ENCODE results near the gene AGR2. TPM values are rescaled to one million over a fixed set of nuclear protein-coding genes. Genes with fewer than 3 reads are reported as not detected.
"Not testable (repeated sequence)": the region's sequence is repeated elsewhere in the genome, so short reads cannot be mapped to it uniquely, and the experiment has no call there.

Gene AGR2
- total and polyA plus RNA-seq, 2 of the 4 experiments (the other 2 are of a cell fraction): not detected

- H3K4me2 ChIP-seq (ENCODE audit: low read depth, low read length); H2BK120ac ChIP-seq (ENCODE audit: low read depth, low read length); H3K18ac ChIP-seq (ENCODE audit: low read depth, low read length); H3K14ac ChIP-seq (replicated peaks; ENCODE audit: low read depth, low read length); H4K8ac ChIP-seq (ENCODE audit: low read depth in 2 of 2, low read length in 2 of 2); H4K5ac ChIP-seq (ENCODE audit: low read depth, low read length); H3K23ac ChIP-seq (ENCODE audit: low read depth, low read length); H3K79me1 ChIP-seq (ENCODE audit: low read depth in 1 of 2, low read length in 2 of 2); H2BK15ac ChIP-seq (ENCODE audit: low read depth, low read length); intact Hi-C loops (cut with micrococcal nuclease); H2BK5ac ChIP-seq (ENCODE audit: low read depth, low read length, poor library complexity, severe bottlenecking); H4K91ac ChIP-seq (ENCODE audit: insufficient read depth, low read depth, low read length); H3K9me1 ChIP-seq (ENCODE audit: insufficient read depth, low read length); in situ Hi-C loops (cut with MboI; ENCODE audit: low sequenced_read_pairs); ATAC-seq (ENCODE audit: low read depth); H3K4me3 ChIP-seq (ENCODE audit: insufficient read depth, low read depth, low read length); H2AK5ac ChIP-seq (ENCODE audit: low read depth, low read length); H4K20me1 ChIP-seq (ENCODE audit: insufficient read depth, low read length); H3K27ac ChIP-seq (ENCODE audit: insufficient read depth, low read length); H3K36me3 ChIP-seq (ENCODE audit: control insufficient read depth, insufficient read depth, low read length); H3K9ac ChIP-seq (ENCODE audit: low read depth, low read length); H3K56ac ChIP-seq (ENCODE audit: extremely low read depth, insufficient read depth, low read length); H3K4me1 ChIP-seq (ENCODE audit: control insufficient read depth, insufficient read depth, low read length); dilution Hi-C loops (cut with HindIII; ENCODE audit: low sequenced_read_pairs, unreplicated experiment); BruUV-seq (replicated peaks); H2AFZ ChIP-seq (replicated peaks; ENCODE audit: low read length, poor library complexity); DNase-seq; POLR2A ChIA-PET (ENCODE audit: unreplicated experiment); H3K4ac ChIP-seq (ENCODE audit: low read depth, low read length); H3K27me3 ChIP-seq (ENCODE audit: control insufficient read depth, insufficient read depth, low read length); H2BK20ac ChIP-seq (ENCODE audit: low read depth, low read length); H3K9me3 ChIP-seq (ENCODE audit: control insufficient read depth, insufficient read depth, low read length); H2AK9ac ChIP-seq (replicated peaks; ENCODE audit: low read depth, low read length, poor library complexity): not testable (repeated sequence)
- CTCF ChIA-PET: interaction anchor here (0.7 to 1.1 kb wide), 3 partner anchors 10 to 93 kb away, joined by 3 read pairs; no protein-coding TSS in a partner anchor
- WGBS, 2 experiments (ENCODE audit: extremely low coverage in 2 of 2, insufficient read length in 1 of 2): 93% methylated on average over 5 of the region's 11 CpGs; no CpG with 5 or more reads in 1 of the 2 experiments
These were observed 48.4 kb upstream of the AGR2 start for GRCh38 chr7:16853189-16853588.
